Mesothelial cell of epicardium (in vitro differentiated cells): ENCODE data around the gene CIDEA. TPM values are rescaled to one million over a fixed set of nuclear protein-coding genes. Genes with fewer than 3 reads are reported as not detected.

Experiments used
- DNase-seq, 2 experiments: peaks; one replicate each; pipeline ENCODE4 v3.0.0; 2021; ENCODE audit warnings: low spot score in 2 of 2; ENCODE audit not compliant: unreplicated experiment in 2 of 2
- H3K27ac Mint-ChIP-seq: 2 replicates; pipeline ENCODE4 v1.8.0; 2021; ENCODE audit warnings: mixed read lengths
- H3K27me3 Mint-ChIP-seq: 2 replicates; pipeline ENCODE4 v1.8.0; 2021; ENCODE audit warnings: low read depth, mixed read lengths
- H3K36me3 Mint-ChIP-seq: 2 replicates; pipeline ENCODE4 v1.8.0; 2021; ENCODE audit warnings: mixed read lengths
- H3K4me1 Mint-ChIP-seq: 2 replicates; pipeline ENCODE4 v1.8.0; 2021; ENCODE audit warnings: mixed read lengths
- H3K4me3 Mint-ChIP-seq: 2 replicates; pipeline ENCODE4 v1.8.0; 2021; ENCODE audit warnings: mild to moderate bottlenecking, moderate library complexity, mixed read lengths
- H3K9me3 Mint-ChIP-seq: 2 replicates; pipeline ENCODE4 v1.8.0; 2021; ENCODE audit warnings: mixed read lengths
- CTCF ChIP-seq: fragments of 200-600 bp; sonication (generic); IDR thresholded peaks from one replicate; pipeline ENCODE4 v1.5.0; 2021; ENCODE audit warnings: antibody characterized with exemption; ENCODE audit not compliant: unreplicated experiment
- total RNA-seq: library from RNA; stranded (reverse); gene quantifications from 3 replicates; pipeline ENCODE4 v1.2.1, GENCODE V29; 2021

The CIDEA gene
- total RNA-seq, 1 donor from 2014 or later = not detected

GRCh38 chr18:12257996-12258718 lies 4.0 kb downstream of the CIDEA start:
- Mint-ChIP-seq H3K27me3 (peaks cover 59% of the 10 kb centered on the region), H3K4me3 (no peak overlapping the region), H3K27ac (no peak overlapping the region), H3K4me1 (peaks cover 31% of the 10 kb centered on the region), H3K9me3 (no peaks in the 10 kb centered on the region), H3K36me3 (no peaks in the 10 kb centered on the region)
- no peak for TF ChIP-seq CTCF
- no peak for DNase-seq

GRCh38 chr18:12258719-12259705 lies 4.9 kb downstream of the CIDEA start:
- TF ChIP-seq CTCF = no peak
- DNase-seq = no peak
- H3K27ac Mint-ChIP-seq = no peak overlapping the region
- H3K36me3 Mint-ChIP-seq = no peaks in the 10 kb centered on the region
- peaks cover 58% of the 10 kb centered on the region for H3K27me3 Mint-ChIP-seq
- H3K4me1 Mint-ChIP-seq = peaks cover 24% of the 10 kb centered on the region
- no peaks in the 10 kb centered on the region for H3K9me3 Mint-ChIP-seq
- H3K4me3 Mint-ChIP-seq = no peak overlapping the region

GRCh38 chr18:12262748-12263147 lies 8.6 kb downstream of the CIDEA start:
- H3K4me3 Mint-ChIP-seq = no peak overlapping the region
- H3K27ac Mint-ChIP-seq = no peak overlapping the region
- H3K4me1 Mint-ChIP-seq = no peaks in the 10 kb centered on the region
- DNase-seq = no peak
- H3K27me3 Mint-ChIP-seq = peaks cover 40% of the 10 kb centered on the region
- H3K9me3 Mint-ChIP-seq = no peaks in the 10 kb centered on the region
- TF ChIP-seq CTCF = no peak
- H3K36me3 Mint-ChIP-seq = no peaks in the 10 kb centered on the region

GRCh38 chr18:12264864-12265263 lies 10.7 kb downstream of the CIDEA start:
- H3K4me1 Mint-ChIP-seq = no peaks in the 10 kb centered on the region
- TF ChIP-seq CTCF = no peak
- no peak for DNase-seq
- no peak overlapping the region for H3K4me3 Mint-ChIP-seq
- peaks cover 40% of the 10 kb centered on the region for H3K27me3 Mint-ChIP-seq
- no peaks in the 10 kb centered on the region for H3K36me3 Mint-ChIP-seq
- no peaks in the 10 kb centered on the region for H3K9me3 Mint-ChIP-seq
- H3K27ac Mint-ChIP-seq = no peak overlapping the region

- TF ChIP-seq CTCF = peak; percentile 71
- no peak overlapping the region for H3K27ac Mint-ChIP-seq
- H3K9me3 Mint-ChIP-seq = no peaks in the 10 kb centered on the region
- H3K4me3 Mint-ChIP-seq = peak overlapping the region; percentile 71
- H3K27me3 Mint-ChIP-seq = peaks cover 3% of the 10 kb centered on the region
- no peaks in the 10 kb centered on the region for H3K4me1 Mint-ChIP-seq
- peak; percentile 61 to 81 for DNase-seq
- no peaks in the 10 kb centered on the region for H3K36me3 Mint-ChIP-seq
These were observed 17.4 kb downstream of the CIDEA start for GRCh38 chr18:12271376-12272235.
